Measurements from ENCODE around the gene MAGOH. TPM values are rescaled to one million over a fixed set of nuclear protein-coding genes. Genes with fewer than 3 reads are reported as not detected.

MAGOH gene
- total and polyA plus RNA-seq, 10 of the 15 experiments (the other 5 are each of a cell fraction or from before 2014, with no cell fraction given): 62.6 to 261 (median 89.8) TPM

- in situ Hi-C loops (cut with MboI): loop anchor here (5.0 to 25.0 kb wide), 2 partner anchors 277 to 487 kb away; partner anchors contain the start of gene ECHDC2
- Histone ChIP-seq H3K27ac (ENCODE audit: control insufficient read depth, insufficient read depth) (no peak overlapping the region), H3K9me3 (replicated peaks; ENCODE audit: control insufficient read depth, insufficient read depth, low read length) (no peaks in the 10 kb centered on the region; the same call in 2 of the 3 replicates), H2AFZ (ENCODE audit: control insufficient read depth, low read depth, low read length) (no peak overlapping the region), H3K36me3 (ENCODE audit: control insufficient read depth in 2 of 2, insufficient read depth in 2 of 2, low read length in 1 of 2) (no peaks in the 10 kb centered on the region), H3K4me3 (no peak overlapping the region), H3K79me2 (ENCODE audit: control insufficient read depth, insufficient read depth, low read length) (no peaks in the 10 kb centered on the region), H4K20me1 (ENCODE audit: control insufficient read depth, insufficient read depth) (no peaks in the 10 kb centered on the region), H3K27me3 (replicated peaks in 1 of 2; ENCODE audit: control insufficient read depth in 2 of 2, insufficient read depth in 2 of 2, low read length in 1 of 2) (no peaks in the 10 kb centered on the region; a peak in 1 of 4 replicates), H3K4me1 (ENCODE audit: control insufficient read depth, insufficient read depth, low read length) (no peaks in the 10 kb centered on the region), H3K9ac (ENCODE audit: control insufficient read depth, insufficient read depth, low read length) (no peak overlapping the region), H3K4me2 (ENCODE audit: control insufficient read depth, insufficient read depth) (no peak overlapping the region)
- ATAC-seq (no peak), DNase-seq (ENCODE audit: low read depth, low spot score) (no peak), FAIRE-seq (no peak)
- ChIA-PET SMC1A (ENCODE audit: uncharacterized antibody, unreplicated experiment) (interaction anchor here (1.5 kb wide), 1 partner anchor 9 kb away, joined by 3 read pairs; no protein-coding TSS in a partner anchor), CTCF (interaction anchor here (3.5 kb wide), 1 partner anchor 8 kb away, joined by 16 read pairs; no protein-coding TSS in a partner anchor), RAD21 (ENCODE audit: unreplicated experiment) (no interaction called here), POLR2A (no interaction called here)
- no TSS peak for BruUV-seq (replicated peaks)
- intact Hi-C loops (cut with micrococcal nuclease; ENCODE audit: unreplicated experiment): no loop called here
- WGBS (ENCODE audit: insufficient coverage, insufficient replicate concordance, low lambda C conversion rate, missing lambda C conversion rate): 20% methylated on average over 5 of the region's 5 CpGs
- no peak for TF ChIP-seq CBX3 (IDR thresholded peaks at IDR 0.05; ENCODE audit: borderline replicate concordance, low read depth)
- TF ChIP-seq CHD2 (IDR thresholded peaks at IDR 0.05; ENCODE audit: borderline replicate concordance, low read depth, low read length): no peak
- no peak for TF ChIP-seq ASH2L (IDR thresholded peaks at IDR 0.05; ENCODE audit: borderline replicate concordance, low read depth)
- TF ChIP-seq NR2C1 (IDR thresholded peaks at IDR 0.05): no peak
- no peak for TF ChIP-seq RFX5 (IDR thresholded peaks at IDR 0.05; ENCODE audit: low read depth, low read length)
- TF ChIP-seq POU2F2 (IDR thresholded peaks at IDR 0.05; ENCODE audit: borderline replicate concordance, low read depth, low read length): no peak
- no peak for TF ChIP-seq IKZF2 (IDR thresholded peaks at IDR 0.05)
- TF ChIP-seq ZSCAN29 (IDR thresholded peaks at IDR 0.05): no peak
- no peak for TF ChIP-seq YBX1 (IDR thresholded peaks at IDR 0.05)
- no peak for TF ChIP-seq IRF3 (IDR thresholded peaks at IDR 0.05)
- no peak for TF ChIP-seq MYC (IDR thresholded peaks at IDR 0.05; ENCODE audit: insufficient read depth, insufficient read length, insufficient replicate concordance, low read length, severe bottlenecking)
- no peak for TF ChIP-seq BCL11A (IDR thresholded peaks at IDR 0.05; ENCODE audit: low read depth, low read length)
- TF ChIP-seq HDAC2 (IDR thresholded peaks at IDR 0.05): no peak
Measured at GRCh38 chr1:53189061-53189460, 49.3 kb downstream of the MAGOH start.

All from GM12878 (cell line).